C4-2B (cell line): Measurements from ENCODE around the gene CDK7.

Source experiments
- ZFX ChIP-seq: fragments of 450-650 bp; IDR thresholded peaks from 2 replicates; pipeline ENCODE4 v1.6.1; 2017
- TF ChIP-seq, protein P1 (sequence below): fragments of 450-650 bp; conservative IDR thresholded peaks from 2 replicates; pipeline ENCODE4 v1.5.1; 2017; ENCODE audit warnings: mild to moderate bottlenecking

GRCh38 chr5:69225860-69226259 is 8.8 kb upstream of the CDK7 start:
- TF ChIP-seq, protein P1, sequence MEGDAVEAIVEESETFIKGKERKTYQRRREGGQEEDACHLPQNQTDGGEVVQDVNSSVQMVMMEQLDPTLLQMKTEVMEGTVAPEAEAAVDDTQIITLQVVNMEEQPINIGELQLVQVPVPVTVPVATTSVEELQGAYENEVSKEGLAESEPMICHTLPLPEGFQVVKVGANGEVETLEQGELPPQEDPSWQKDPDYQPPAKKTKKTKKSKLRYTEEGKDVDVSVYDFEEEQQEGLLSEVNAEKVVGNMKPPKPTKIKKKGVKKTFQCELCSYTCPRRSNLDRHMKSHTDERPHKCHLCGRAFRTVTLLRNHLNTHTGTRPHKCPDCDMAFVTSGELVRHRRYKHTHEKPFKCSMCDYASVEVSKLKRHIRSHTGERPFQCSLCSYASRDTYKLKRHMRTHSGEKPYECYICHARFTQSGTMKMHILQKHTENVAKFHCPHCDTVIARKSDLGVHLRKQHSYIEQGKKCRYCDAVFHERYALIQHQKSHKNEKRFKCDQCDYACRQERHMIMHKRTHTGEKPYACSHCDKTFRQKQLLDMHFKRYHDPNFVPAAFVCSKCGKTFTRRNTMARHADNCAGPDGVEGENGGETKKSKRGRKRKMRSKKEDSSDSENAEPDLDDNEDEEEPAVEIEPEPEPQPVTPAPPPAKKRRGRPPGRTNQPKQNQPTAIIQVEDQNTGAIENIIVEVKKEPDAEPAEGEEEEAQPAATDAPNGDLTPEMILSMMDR: no peak
- TF ChIP-seq ZFX: no peak
